H1 (cell line): ENCODE results near the gene RPL38. TPM values are rescaled to one million over a fixed set of nuclear protein-coding genes. Genes with fewer than 3 reads are reported as not detected.

Experiments used
- polyA plus RNA-seq, 7 experiments: library from polyadenylated mRNA; depleted of rRNA in 3 of 7; stranded (reverse) in 5 of 7; unstranded in 2 of 7; fragments of >200 nt in 5 of 7; fragments of 200-250 nt in 2 of 7; gene quantifications; 1 replicate in 5 of 7; 2 replicates in 1 of 7; 4 replicates in 1 of 7; pipeline versions ENCODE4 v1.2.1 to v1.2.3, GENCODE V29; 2011 to 2013; ENCODE audit warnings: missing spikeins in 2 of 7, mixed read lengths in 2 of 7
- total RNA-seq: library from RNA; stranded (reverse); fragmentation: NEBNext Ultra II Directional; extraction: Animal tissue kit (Norgen Biotek cat#: 25700); gene quantifications from 2 replicates; pipeline ENCODE4 v1.2.1, GENCODE V29; 2021
- TF ChIP-seq, protein P1 (sequence below): fragments of 300-600 bp; sonication (generic); IDR thresholded peaks from 2 replicates; pipeline ENCODE4 v1.7.1; 2012; ENCODE audit warnings: low read length, moderate library complexity, mild to moderate bottlenecking, inconsistent platforms; ENCODE audit not compliant: insufficient replicate concordance

RPL38 gene
- total and polyA plus RNA-seq, 2 of the 8 experiments (the other 6 are each of a cell fraction or from before 2014, with no cell fraction given): 412 to 1,195 TPM

GRCh38 chr17:74201250-74201649 lies 2.2 kb upstream of the RPL38 start (continued):
- TF ChIP-seq, protein P1, sequence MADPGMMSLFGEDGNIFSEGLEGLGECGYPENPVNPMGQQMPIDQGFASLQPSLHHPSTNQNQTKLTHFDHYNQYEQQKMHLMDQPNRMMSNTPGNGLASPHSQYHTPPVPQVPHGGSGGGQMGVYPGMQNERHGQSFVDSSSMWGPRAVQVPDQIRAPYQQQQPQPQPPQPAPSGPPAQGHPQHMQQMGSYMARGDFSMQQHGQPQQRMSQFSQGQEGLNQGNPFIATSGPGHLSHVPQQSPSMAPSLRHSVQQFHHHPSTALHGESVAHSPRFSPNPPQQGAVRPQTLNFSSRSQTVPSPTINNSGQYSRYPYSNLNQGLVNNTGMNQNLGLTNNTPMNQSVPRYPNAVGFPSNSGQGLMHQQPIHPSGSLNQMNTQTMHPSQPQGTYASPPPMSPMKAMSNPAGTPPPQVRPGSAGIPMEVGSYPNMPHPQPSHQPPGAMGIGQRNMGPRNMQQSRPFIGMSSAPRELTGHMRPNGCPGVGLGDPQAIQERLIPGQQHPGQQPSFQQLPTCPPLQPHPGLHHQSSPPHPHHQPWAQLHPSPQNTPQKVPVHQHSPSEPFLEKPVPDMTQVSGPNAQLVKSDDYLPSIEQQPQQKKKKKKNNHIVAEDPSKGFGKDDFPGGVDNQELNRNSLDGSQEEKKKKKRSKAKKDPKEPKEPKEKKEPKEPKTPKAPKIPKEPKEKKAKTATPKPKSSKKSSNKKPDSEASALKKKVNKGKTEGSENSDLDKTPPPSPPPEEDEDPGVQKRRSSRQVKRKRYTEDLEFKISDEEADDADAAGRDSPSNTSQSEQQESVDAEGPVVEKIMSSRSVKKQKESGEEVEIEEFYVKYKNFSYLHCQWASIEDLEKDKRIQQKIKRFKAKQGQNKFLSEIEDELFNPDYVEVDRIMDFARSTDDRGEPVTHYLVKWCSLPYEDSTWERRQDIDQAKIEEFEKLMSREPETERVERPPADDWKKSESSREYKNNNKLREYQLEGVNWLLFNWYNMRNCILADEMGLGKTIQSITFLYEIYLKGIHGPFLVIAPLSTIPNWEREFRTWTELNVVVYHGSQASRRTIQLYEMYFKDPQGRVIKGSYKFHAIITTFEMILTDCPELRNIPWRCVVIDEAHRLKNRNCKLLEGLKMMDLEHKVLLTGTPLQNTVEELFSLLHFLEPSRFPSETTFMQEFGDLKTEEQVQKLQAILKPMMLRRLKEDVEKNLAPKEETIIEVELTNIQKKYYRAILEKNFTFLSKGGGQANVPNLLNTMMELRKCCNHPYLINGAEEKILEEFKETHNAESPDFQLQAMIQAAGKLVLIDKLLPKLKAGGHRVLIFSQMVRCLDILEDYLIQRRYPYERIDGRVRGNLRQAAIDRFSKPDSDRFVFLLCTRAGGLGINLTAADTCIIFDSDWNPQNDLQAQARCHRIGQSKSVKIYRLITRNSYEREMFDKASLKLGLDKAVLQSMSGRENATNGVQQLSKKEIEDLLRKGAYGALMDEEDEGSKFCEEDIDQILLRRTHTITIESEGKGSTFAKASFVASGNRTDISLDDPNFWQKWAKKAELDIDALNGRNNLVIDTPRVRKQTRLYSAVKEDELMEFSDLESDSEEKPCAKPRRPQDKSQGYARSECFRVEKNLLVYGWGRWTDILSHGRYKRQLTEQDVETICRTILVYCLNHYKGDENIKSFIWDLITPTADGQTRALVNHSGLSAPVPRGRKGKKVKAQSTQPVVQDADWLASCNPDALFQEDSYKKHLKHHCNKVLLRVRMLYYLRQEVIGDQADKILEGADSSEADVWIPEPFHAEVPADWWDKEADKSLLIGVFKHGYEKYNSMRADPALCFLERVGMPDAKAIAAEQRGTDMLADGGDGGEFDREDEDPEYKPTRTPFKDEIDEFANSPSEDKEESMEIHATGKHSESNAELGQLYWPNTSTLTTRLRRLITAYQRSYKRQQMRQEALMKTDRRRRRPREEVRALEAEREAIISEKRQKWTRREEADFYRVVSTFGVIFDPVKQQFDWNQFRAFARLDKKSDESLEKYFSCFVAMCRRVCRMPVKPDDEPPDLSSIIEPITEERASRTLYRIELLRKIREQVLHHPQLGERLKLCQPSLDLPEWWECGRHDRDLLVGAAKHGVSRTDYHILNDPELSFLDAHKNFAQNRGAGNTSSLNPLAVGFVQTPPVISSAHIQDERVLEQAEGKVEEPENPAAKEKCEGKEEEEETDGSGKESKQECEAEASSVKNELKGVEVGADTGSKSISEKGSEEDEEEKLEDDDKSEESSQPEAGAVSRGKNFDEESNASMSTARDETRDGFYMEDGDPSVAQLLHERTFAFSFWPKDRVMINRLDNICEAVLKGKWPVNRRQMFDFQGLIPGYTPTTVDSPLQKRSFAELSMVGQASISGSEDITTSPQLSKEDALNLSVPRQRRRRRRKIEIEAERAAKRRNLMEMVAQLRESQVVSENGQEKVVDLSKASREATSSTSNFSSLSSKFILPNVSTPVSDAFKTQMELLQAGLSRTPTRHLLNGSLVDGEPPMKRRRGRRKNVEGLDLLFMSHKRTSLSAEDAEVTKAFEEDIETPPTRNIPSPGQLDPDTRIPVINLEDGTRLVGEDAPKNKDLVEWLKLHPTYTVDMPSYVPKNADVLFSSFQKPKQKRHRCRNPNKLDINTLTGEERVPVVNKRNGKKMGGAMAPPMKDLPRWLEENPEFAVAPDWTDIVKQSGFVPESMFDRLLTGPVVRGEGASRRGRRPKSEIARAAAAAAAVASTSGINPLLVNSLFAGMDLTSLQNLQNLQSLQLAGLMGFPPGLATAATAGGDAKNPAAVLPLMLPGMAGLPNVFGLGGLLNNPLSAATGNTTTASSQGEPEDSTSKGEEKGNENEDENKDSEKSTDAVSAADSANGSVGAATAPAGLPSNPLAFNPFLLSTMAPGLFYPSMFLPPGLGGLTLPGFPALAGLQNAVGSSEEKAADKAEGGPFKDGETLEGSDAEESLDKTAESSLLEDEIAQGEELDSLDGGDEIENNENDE: no peak
